Stimulated activated naive CD4-positive, alpha-beta T cell (primary cell): ENCODE results near the gene GLI1.
"Not testable (repeated sequence)": the region's sequence is repeated elsewhere in the genome, so short reads cannot be mapped to it uniquely, and the experiment has no call there.

Source experiments
- DNase-seq, 6 experiments: peaks; one replicate each; lab custom pipeline; 2025; lab: John Stamatoyannopoulos, UW

GLI1 gene

DNA sequence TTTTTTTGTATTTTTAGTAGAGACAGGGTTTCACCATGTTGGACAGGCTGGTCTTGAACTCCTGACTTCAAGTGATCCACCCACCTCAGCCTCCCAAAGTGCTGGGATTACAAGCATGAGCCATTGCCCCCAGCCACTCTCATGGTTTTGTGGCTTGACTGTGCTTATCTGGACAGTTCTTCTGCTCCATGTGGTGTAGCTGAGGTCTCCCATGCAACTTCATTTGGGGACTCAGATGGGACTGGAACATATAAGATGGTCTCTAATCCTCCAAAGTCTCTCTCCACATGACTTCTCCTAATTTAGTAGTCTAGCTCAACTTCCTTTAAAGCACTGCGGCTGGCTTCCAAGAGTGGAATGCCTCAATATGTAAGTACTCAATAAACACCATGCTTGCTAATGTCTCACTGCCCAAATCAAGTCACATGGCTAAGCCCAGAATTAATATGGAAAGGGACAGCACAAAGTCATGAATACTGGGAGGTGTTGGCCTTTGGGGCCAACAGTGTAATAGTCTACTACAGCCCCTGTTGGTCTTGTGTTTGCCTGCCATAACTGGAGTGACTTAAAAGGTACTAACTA is 17.6 kb upstream of the GLI1 start:
- no peak for DNase-seq

DNA sequence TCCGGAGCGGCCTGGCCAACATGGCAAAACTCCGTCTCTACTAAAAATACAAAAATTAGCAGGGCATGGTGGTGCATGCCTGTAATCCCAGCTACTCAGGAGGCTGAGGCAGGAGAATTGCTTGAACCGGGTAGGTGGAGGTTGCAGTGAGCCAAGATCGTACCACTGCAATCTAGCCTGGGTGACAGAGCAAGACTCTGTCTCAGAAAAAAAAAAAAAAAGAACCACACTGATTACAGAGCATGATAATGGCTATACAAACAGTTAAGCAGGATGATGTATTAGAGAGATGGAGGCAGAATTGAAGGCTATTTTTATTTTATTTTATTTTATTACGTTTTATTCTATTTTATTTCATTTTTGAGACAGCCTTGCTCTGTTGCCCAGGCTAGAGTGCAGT is 15.2 kb upstream of the GLI1 start:
- DNase-seq = not testable (repeated sequence)

DNA sequence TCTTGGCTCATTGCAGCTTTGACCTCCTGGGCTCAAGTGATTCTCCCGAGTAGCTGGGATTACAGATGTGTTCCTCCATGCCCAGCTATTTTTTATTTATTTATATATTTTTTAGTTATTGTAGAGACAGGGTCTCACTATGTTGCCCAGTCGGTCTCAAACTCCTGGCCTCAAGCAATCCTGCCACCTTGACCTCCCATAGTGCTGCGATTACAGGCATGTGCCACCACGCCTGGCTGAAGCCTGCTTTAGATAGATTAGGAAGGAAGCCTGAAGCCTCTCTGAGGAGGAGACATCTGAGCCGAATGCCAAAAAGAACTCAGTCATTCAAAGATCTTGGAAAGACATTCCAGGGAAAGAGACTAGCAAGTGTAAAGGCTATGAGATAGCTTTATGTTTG is 14.8 kb upstream of the GLI1 start:
- DNase-seq = no peak

DNA sequence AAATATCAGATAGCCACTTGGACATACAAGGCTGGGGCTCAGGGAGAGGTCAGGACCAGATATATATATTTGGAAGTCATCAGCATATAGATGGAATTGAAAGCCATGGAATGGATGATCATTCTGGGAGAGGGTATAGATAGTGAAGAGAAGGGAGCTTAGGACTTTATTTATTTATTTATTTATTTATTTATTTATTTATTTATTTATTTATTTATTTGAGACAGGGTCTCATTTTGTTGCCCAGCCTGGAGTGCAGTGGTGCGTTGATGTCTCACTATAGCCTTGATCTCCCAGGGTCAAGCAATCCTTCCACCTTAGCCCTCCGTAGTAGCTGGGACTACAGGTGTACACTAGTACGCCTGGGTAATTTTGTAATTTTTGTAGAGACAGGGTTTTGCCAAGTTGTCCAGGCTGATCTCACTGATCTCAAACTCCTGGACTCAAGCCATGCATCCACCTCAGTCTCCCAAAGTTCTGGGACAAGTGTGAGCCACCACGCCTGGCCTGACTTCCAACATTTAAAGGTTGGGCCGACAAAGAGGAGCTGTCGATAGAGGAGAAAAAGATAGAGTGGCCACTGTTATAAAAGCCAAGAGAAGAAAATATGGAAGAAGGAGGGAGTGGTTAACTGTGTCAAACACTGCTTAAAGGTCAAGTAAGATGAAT is 13.2 kb upstream of the GLI1 start:
- no peak for DNase-seq

DNA sequence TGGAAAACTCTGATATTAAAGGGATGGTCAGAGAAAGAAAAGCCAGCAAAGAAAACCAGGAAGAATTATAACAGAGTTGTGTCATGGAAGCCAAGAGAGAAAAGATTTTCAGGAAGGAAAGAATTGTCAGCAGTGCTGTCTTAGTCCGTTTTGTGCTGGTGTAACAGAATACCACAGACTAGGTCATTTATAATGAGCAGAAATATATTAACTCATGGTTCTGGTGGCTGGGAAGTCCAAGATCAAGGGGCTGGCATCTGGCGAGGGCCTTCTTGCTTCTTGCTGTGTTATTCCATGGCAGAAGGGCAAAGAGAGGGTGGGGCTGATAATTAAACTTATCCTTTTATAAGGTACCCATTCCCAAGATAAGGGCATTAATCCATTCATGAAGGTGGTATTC is 10.9 kb upstream of the GLI1 start:
- no peak for DNase-seq

DNA sequence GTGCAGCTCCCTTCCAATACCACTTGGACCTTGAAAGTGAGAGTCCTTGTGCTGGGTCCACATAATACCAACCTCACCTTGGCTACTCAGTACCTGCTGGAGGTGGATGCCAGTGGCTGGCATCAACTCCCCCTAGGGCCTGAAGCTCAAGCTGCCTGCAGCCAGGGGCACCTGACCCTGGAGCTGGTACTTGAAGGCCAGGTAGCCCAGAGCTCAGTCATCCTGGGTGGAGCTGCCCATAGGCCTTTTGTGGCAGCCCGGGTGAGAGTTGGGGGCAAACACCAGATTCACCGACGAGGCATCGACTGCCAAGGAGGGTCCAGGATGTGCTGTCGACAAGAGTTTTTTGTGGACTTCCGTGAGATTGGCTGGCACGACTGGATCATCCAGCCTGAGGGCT is 10.2 kb upstream of the GLI1 start:
- no peak for DNase-seq

DNA sequence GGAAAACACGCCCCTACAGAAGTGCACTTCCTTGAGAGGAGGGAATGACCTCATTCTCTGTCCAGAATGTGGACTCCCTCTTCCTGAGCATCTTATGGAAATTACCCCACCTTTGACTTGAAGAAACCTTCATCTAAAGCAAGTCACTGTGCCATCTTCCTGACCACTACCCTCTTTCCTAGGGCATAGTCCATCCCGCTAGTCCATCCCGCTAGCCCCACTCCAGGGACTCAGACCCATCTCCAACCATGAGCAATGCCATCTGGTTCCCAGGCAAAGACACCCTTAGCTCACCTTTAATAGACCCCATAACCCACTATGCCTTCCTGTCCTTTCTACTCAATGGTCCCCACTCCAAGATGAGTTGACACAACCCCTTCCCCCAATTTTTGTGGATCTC is 9.5 kb upstream of the GLI1 start:
- DNase-seq = no peak

DNA sequence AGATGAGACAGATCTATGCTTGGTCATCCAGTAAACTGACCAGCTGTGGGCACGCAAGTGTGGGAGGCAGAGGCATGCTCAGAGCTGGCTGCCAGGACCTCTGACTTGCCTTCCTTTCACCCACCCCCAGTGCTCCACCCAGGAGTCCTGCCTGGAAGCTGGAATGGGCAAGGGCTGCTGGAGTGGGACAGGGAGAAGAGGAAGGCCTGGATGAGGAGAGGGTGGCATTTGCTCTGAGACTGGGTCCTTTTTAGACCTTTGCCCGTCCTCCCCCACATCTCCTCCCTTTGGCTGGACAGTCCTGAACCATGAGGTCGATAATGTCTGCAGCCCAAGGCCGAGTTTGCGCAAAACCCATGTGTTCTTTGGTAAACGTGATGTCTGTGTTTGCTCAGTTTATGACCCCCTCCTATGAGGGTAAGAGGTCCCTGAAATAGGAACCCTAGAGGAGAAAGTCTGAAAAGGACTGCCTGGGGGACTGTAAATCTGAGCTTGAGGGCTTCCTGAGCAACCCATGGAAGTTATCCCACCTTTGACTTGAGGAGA is 8.3 kb upstream of the GLI1 start:
- no peak for DNase-seq

DNA sequence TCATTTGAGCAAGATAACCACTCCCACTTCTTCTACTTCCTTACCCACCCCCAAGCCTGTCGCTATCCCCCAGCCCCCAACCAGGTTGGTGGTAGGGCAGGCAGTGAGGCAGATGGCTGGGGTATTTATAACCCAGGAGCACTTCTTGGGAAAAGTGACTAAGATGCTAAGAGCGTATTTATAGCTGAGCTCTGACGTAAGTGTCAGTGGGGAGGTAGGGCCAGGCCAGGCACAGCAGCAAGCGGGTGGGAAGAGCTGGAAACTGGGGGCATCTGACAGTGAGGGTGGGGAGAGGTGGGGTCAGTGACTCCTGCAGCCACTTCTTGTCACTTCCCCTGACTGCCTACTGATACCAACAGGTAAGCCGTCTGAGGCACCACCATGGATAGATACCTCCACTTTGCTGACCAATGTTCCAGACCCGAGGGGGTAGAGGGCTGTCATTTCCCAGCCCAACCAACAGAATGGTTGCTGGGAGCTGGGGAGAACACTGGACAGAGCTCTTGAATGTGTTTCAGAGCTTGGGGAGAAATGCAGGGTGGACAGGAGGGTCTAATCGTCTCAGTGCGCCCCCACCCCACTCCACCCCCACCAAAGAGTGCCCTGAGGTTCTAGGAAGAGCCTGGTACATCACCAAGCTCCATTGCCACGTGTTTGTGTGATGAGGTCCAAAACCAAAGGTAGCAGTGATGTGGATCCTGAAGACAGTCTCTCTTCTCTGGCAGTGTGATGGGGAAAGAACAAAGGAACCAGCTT is 7.2 kb upstream of the GLI1 start:
- DNase-seq = no peak

DNA sequence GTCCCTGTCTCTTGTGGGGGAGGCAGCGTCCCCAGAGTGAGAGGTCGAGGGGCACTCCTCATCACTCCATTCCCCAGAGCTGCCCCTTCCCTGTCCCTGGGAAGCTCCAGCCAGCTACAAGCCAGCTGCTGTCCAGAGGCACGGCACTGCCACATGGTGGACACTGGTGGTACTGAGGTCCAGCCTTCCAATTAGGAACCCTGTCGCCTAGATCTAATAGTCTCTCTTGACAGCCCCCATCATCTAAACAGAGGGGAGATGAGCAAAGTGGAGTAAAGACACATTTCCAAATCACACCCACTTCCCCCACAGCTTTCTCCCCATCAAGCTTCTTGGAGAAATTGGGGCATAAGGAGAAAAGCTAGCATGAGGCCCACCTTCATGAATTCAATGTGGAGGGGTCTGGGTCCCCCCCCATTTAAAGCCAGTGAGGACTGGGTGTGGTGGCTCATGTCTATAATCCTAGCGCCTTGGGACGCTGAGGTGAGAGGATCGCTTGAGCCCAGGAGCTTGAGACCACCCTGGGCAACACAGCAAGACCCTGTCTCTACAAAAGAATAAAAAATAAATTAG is 6.6 kb upstream of the GLI1 start:
- DNase-seq = peak in 1 of 6 experiments; percentile 6

DNA sequence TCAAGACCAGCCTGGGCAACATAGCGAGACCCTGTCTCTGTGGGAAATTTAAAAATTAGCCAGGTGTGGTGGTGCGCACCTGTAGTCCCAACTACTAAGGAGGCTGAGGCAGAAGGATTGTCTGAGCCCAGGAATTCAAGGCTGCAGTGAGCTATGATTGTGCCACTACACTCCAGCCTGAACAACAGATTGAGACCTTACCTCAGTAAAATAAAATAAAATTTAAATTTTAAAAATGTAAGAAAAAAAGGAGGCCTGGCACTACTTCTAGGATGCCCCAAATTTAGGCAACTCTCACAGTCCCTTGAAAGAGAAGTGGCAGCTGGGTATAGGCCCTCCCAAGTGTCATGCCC is 5.4 kb upstream of the GLI1 start:
- DNase-seq = no peak

DNA sequence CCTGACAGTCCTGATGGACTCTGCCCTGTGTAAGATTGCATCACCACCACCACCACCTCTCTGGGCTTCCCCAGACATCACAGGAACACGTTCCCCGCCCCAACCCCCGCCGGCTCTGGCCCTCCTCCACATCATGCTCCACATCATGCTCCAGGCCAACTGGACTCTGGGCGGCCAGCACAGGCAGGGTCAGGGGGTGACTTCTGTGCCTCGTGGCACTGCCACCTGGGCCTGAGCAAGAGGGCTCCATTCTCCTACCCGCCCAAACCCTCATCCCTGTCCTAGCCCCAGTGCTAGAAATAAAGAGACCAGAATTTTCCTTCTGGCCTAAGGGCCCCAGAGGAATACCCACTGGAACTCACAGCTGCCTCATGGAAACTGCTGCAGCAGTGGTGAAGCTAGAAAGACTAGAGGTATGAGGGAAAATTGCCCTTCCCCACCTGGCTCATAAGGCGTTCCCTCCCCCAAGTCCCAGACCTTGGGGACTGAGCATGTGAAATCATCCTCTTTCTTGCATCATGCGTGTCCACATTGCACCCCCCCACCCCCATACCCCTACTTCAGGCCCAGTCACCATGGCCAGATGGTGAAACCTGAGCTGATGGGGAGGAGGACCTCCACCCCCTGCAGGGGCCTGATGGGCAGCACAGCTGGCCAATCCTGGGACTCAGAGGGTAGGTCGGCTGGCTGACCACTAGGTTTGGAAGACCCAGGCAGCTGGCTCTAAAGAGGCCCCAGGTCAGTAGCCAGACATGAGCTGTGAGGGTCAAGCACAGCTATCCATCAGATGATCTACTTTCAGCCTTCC is 4.8 kb upstream of the GLI1 start, which contains the start of gene INHBE:
INHBE (plus strand) TSS at position 742 of the 808 bp plus-strand sequence. CDS start 230 bp downstream, outside the sequence.
- DNase-seq = no peak

DNA sequence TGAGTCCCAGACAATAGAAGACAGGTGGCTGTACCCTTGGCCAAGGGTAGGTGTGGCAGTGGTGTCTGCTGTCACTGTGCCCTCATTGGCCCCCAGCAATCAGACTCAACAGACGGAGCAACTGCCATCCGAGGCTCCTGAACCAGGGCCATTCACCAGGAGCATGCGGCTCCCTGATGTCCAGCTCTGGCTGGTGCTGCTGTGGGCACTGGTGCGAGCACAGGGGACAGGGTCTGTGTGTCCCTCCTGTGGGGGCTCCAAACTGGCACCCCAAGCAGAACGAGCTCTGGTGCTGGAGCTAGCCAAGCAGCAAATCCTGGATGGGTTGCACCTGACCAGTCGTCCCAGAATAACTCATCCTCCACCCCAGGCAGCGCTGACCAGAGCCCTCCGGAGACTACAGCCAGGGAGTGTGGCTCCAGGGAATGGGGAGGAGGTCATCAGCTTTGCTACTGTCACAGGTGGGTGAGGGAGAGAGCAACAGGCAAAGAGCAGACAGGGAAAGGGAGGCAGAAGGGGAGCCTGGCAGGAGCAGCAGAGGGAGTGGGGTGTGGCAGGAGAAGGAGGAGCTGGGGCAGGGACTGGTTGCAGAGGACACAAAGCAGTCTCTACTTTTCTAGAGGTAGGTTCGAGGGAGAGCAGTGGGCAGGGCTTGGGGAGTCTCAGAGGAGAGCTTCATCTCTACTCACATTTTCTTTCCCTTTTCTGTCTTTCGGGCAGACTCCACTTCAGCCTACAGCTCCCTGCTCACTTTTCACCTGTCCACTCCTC is 4.0 kb upstream of the GLI1 start:
- DNase-seq = peak in 2 of 6 experiments; percentile 32 to 44

DNA sequence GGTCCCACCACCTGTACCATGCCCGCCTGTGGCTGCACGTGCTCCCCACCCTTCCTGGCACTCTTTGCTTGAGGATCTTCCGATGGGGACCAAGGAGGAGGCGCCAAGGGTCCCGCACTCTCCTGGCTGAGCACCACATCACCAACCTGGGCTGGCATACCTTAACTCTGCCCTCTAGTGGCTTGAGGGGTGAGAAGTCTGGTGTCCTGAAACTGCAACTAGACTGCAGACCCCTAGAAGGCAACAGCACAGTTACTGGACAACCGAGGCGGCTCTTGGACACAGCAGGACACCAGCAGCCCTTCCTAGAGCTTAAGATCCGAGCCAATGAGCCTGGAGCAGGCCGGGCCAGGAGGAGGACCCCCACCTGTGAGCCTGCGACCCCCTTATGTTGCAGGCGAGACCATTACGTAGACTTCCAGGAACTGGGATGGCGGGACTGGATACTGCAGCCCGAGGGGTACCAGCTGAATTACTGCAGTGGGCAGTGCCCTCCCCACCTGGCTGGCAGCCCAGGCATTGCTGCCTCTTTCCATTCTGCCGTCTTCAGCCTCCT is 3.4 kb upstream of the GLI1 start:
- DNase-seq = peak in 5 of 6 experiments; percentile 22 to 53 (median 29)

DNA sequence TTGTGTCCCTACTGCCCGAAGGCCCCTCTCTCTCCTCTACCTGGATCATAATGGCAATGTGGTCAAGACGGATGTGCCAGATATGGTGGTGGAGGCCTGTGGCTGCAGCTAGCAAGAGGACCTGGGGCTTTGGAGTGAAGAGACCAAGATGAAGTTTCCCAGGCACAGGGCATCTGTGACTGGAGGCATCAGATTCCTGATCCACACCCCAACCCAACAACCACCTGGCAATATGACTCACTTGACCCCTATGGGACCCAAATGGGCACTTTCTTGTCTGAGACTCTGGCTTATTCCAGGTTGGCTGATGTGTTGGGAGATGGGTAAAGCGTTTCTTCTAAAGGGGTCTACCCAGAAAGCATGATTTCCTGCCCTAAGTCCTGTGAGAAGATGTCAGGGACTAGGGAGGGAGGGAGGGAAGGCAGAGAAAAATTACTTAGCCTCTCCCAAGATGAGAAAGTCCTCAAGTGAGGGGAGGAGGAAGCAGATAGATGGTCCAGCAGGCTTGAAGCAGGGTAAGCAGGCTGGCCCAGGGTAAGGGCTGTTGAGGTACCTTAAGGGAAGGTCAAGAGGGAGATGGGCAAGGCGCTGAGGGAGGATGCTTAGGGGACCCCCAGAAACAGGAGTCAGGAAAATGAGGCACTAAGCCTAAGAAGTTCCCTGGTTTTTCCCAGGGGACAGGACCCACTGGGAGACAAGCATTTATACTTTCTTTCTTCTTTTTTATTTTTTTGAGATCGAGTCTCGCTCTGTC is 2.7 kb upstream of the GLI1 start:
- no peak for DNase-seq

DNA sequence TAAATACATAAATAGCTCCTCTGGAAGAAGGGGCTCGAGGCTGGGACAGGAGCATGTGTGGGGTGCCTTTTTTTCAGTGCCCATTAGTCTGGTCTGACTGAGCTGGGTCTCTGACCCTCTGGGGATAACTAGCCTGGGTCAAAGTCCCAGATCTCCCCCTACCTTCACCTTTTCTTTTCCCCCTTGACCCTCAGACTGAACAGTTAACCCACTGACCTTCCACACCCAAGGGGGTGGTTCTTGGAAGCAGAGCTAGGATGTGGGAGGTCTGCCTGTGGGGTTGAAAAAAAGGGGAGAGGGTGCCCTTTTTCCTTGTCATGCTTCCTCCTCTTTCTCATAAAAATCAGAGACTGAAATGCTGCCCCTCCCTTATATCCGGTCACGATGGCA is 925 bp upstream of the GLI1 start:
- DNase-seq = no peak

DNA sequence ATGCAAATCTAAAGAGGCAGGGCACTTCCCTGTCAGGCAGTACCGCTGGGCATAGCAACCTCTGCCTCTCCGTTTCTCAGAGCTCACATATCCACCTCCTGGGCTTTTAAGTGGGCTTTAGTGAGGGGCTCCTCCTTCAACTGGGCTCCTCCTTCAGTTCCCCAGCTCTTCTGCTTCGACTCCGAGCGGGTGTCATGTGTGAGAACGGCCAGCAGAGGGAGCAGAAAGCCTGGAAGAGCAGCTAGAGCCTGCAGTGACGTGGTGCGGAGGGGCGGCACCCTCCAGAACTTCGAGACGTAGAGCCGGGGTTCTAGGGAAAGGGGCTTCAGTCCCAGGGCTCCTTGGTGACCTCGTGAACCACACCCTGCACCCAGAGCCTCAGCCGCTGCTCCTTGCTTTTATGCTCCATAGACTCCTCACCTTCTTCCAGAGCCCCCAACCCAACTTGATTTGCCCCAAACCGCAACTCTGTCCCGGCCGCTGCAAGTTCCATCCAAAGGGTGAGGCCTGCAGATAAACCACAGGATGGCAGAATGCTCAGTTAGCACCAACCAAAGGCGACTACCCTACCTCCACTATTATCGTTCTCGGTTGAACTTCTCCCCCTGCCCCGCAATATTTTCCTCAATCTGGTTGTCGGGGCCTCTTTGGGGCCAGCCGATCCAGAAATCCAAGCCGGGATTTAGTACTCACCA is 383 bp upstream of the GLI1 start:
- peak; percentile 85 to 95 (median 88) for DNase-seq

DNA sequence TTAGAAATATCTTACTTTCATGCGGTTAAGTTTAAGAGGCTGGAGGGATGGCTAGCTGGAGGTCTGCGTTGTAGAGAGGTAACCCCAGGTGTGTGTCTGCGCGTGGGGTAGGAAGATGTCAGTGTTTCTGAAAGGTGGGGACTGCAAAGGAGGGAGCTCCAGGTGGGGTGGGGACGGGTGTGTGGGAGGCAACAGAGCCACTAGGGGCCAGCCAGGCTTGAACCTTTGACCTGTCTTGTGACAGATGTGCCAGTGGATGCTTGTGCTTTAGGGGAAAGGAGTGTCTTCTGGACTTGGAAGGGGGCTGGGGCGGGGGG is 841 bp downstream of the GLI1 start:
- peak in 3 of 6 experiments; percentile 8 to 24 (median 24) for DNase-seq

DNA sequence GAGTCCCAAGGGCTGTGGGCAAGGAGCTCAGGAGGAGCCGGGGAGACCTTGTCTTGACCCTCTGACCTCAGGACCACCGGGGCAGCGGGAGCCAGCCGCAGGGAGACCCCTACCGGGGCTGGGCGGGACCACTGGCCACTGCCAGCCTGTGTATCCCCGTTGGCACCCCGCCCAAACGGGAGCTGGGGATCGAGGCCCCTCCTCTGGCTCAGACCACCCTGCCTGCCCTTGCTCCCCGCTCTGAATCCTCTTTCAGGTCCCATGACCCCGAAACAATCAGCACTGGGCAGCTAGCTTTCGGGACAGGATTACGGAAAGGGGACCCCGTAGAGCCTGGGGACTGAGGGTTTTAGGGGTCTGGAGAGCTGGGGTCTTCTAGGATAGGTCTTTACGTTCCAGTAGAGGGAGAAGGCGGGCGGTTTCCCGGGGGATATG is 1.3 kb downstream of the GLI1 start:
- DNase-seq = no peak
